GM23248 (cell line): ENCODE measurements around the gene ABLIM3.

Experiments
- EZH2 ChIP-seq: fragments of 200-600 bp; sonication (generic); IDR thresholded peaks from 2 replicates; pipeline ENCODE4 v1.6.1; 2018; ENCODE audit warnings: antibody characterized with exemption, mild to moderate bottlenecking; ENCODE audit not compliant: insufficient read depth, poor library complexity, severe bottlenecking
- EZH2phosphoT487 ChIP-seq: fragments of 200-600 bp; sonication (generic); IDR thresholded peaks from 2 replicates; pipeline ENCODE4 v1.6.1; 2018; ENCODE audit warnings: antibody characterized with exemption, moderate library complexity, mild to moderate bottlenecking, low read depth; ENCODE audit not compliant: insufficient read depth

DNA sequence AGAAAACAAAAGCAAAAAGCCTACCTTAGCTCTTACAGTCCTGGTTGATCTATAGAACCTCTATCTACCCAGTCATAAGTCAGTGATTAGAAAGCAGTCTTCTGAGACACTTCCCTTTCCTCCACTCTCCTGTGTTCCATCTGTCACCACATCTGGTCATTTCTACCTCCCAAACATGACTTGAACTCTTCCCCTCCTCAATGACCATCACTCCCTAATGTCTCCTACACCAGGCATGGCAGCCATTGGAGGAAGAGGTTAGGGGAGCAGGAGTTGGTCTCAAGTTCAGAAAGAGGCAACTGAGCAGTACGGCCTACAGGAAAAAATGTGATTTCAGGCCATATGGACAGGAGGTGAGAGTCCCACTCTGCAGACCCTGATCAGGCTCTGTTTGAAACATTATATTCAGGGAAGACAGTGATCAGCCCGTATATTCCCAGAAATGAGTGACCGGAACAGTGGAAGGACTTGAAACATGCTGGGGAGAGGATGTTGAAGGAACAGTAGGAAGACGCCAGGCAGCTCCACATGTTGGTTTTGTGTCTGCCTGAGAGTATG lies 12.0 kb downstream of the ABLIM3 start:
- no peak for TF ChIP-seq EZH2
- TF ChIP-seq EZH2phosphoT487: no peak
